Measurements from ENCODE around the gene PEAR1.

Gene PEAR1

DNA sequence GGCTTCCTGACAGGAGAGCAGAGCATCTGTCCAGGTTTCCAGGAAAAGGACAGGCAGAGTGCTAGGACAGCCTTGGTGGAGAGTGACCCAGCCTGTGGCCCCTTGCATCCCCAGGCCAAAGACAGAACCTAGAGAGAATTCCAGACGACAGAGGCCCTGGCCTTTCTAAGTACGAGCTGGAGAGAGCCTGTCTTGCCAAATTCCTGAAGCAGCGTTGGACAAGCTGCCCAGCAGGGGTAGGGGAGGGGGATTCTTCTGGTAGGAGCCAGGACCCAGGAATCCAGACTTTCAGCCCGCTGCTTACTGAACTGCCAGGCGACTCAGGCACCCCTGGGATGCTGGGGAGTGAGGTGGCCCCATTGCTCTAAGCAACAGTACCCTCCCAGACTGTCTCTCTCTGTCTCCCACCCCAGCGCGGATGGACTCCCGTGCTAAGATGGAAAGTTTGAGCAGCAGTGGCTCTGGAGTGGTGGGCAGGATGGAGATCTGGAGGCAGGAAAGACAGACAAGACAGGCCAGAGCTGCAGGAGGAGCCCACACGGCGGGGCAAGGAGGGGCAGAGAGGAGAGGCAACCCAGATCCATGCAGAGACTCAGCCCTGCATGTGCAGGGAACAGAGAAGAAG, 8.8 kb upstream of the PEAR1 start:
- DNase-seq (ENCODE audit: low read depth): no peak

DNA sequence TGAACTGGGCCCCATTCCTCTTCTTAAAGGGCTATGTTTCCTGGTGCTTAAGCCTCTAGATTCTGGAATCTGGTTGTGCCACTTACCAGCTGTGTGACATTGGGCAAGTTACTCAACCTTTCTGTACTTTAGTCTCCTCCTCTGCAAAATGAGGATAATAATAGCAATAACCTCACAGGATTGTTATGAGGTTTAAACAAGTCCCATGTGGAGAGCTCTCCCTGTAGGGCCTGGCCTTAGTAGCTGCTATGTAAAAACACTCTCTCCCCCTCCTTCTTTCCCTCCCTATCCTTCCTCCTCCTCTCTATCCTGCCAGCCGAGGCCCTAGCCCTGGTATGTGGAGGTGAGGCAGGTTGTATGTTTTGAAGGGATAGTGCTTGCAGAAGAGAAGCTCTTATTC, 8.2 kb upstream of the PEAR1 start:
- no peak for DNase-seq (ENCODE audit: low read depth)

DNA sequence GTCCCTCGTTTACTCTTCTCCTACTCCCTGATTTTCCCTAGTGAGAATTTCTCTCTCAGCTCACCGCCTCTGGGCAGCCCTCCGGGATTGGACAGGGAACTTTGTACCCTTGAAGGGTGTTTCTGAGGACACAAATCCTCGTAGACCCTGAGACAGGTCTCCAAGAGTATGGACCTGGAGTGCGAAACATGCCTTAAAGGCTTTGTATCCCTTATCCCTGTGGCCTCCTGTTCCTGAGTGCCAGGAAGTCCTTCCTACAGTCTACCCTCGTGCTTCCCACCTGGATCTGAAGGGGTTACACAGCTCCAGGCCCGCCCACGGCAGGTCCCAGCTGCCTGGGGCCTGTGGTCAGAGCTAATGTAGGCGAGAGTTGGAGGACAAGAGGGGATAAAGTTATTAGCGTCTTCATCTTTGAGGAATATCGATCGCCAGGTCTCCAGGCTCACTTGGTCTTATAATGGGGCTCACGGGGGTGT, 7.6 kb upstream of the PEAR1 start:
- no peak for DNase-seq (ENCODE audit: low read depth)

DNA sequence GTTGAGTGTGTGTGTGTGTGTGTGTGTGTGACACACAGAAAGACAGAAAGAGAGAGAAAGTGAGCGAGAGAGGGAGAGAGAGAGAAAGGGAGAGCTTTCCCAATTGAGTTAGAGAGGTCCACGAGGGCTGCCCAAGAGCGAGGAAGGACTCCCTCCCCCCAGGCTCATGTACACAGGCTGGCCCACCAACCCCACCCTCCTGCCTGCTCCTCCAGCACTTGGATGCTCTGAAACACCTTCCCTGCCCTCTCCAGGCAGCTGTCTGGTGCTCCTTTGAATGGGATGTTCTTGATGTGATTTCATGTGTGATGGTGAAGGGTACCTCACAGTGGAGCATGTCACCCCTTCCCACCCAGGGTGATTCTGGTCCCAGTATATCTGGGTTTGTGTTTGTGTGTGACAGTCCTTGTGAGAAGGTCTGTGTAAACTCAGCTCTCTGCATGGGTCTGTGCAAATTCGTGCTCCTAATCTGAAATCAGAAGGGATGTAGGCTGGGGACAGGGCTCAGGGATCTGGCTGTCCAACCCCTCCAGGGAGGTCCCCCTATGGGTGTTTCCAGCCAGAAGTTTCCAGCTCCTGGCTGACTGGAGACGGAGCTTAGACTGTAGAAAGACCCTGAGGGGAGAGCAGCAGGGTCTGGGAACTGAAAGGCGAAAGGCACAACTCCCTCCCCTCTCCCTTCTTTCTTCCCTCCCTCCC, 6.8 kb upstream of the PEAR1 start:
- no peak for DNase-seq (ENCODE audit: low read depth)

DNA sequence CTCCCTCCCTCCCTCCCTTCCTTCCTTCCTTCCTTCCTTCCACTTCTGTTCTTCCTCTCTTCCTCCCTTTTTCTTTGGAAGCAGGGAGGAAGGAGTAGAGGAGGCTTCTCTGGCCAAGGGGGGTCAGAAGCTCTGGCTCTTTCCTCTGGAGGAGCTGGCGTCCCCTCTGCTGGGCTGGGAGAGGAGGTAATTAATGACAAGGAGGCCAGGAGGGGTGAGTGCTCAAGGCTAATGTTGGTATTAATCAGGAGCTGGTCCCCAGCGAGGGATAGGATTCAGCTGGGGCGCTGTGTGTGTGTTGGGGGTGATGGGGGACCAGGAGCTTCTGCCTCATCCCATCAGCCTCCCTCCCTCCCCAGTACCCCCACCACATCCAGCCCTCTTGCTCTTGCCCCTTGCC, 6.2 kb upstream of the PEAR1 start:
- DNase-seq (ENCODE audit: low read depth): no peak

DNA sequence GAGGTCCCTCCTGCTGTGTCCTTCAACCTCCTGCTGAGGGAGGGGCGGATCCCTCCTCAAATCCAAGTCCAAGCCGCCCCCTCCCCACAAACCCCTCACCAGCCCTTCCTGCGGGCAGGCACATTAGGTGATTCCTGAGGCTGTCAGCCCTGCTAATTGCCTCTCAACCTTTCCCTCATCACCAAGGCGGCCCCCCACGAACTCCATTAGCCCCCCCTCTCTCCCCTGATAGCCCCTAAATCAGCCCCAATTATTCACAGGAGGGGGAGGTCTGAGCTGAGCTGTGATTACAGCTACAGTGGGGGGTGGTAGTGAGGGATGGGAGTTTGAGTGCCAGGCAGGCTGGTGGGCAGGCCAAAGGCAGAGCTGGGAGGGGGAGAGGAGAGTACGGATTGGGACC, 5.8 kb upstream of the PEAR1 start:
- DNase-seq (ENCODE audit: low read depth): no peak

DNA sequence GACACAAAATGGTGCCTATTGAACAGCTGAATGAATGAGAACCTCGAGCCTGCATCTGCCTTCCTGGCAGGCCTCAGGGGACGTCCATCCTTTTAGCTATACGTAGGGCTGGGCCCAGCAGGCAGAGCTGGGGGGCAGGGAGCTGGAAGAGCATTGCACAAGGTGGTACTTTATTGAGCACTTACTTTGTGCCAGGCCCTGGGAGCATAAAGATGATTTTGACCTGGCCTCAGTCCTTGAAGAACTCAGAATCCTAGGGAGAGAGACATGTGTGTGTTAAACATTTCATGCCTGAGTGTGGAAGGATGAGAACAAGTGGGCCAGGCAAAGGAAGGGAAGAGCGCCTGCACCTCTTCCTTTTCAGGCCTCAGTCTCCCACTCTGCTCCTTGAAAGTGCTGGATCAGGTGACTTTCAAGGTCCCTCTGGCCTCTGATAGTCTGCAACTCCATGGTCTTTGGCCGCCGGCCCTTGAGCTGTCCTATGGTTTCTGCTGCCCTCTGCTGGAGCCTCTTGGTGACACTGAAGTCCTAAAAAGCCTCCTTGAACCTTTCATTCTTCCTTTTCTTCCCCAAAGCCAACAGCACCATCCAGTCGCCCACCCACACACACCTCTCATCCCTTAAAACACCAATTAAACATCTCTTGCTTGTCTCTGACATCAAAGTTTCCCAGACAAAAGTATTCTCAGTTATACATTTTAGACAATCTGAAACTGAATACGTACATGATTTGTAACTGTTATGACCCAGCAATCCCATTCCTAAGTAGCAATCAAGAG, 3.5 kb upstream of the PEAR1 start:
- peak; percentile 46 for DNase-seq (ENCODE audit: low read depth)

DNA sequence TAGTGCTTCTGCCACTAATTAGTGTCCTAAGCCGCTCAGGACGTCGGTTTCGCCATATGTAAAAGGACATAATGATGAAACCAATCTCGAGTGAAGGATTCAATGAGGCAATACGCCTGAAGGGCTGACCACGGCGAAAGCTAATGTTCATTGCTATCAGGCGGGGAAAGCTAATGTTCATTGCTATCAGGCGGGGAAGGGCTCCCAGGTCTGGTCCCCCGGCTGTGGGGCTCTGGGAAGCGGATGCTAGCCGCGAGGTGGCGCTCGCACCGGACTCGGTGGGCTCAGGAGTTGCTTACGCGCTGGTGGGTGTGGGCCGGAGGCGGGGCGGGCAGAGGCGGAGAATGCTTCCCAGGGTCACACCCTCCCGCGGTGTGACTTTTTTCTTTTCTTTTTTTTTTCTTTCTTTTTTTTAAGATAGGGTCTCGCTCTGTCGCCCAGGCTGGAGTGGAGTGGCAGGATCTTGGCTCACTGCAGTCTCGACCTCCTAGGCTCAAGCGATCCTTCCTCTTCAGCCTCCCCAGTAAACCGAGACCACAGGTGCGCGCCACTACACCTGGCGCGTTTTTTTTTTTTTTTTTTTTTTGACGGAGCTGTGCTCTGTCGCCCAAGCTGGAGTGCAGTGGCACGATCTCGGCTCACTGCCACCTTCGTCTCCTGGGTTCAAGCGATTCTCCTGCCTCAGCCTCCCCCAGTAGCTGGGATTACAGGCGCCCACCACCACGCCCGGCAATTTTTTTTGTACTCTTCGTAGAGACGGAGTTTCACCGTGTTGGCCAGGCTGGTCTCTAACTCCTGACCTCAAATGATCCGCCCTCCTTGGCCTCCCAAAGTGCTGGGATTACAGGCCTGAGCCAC, 1.1 kb upstream of the PEAR1 start:
- peak; percentile 88 for DNase-seq (ENCODE audit: low read depth)

DNA sequence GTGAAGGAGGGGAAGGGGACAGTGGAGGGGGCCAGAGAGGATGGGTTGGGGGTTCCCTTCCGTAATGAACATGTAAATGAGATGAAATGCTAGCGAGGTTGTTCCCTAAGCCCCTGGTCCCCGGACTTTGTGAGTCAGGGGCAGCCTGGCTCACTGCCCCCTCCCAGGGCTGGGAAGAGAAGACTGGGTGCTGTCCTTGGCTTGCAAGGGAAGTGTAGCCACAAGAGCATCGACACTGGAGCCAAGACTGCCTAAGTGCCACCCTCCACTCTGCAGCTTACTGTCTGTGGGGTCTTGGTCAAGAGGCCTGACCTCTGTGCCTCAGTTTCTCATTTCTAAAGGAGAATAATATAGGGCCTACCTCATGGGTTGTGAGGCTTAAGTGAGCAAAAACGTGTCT, 483 bp downstream of the PEAR1 start:
- DNase-seq (ENCODE audit: low read depth): no peak

DNA sequence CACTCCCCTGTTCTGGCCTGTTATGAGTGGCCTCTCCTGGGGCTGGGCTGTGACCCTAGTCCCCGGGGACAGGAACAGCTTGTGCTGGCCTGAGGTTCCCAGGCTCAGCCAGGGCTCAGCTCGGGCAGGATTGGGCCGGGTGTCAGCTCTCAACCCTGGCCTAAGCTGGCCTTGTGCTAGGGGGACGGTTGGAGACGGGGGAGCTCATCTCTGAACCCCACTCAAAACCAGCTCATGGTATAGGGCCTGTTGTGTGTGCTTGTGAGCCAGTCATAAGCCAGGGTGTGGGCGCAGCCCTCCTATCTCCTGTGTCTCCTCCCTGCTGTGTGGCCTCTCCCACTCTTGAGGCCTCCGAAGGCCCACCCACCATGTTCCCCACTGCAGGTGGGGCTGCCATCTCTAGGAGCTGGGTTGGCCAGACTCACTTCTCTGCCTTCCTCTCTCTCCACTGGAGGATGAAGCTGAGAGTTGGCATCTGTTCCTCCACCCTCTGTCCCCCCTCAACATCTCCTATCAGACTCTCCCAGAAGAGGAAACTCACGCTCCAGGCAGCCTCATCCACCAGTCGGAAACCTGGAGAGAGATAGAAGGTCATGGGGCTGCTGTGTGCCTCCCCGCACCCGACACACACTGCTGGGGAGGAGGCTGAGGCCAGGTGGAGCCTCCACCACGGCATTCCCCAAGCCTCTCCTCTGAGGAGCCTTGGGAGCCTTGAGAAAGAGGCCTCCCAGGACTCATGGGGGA, 1.4 kb downstream of the PEAR1 start:
- DNase-seq (ENCODE audit: low read depth): no peak

DNA sequence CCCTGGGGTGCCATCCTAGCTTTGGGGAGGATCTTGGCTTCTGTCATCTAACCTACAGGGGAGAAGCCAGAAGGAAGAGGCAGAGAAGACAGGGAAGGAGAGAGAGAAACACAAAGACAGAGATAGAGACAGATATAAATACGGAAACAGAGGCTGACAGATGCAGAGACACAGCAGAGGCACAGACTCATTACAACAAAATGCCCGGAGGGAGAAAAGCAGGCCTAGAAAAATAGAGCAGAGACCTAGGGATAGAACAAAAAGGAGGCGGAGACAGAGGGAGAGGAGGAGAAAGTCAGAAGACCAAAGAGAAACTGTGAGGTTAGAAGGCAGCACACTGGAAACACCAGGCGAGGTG, 1.9 kb downstream of the PEAR1 start:
- no peak for DNase-seq (ENCODE audit: low read depth)

DNA sequence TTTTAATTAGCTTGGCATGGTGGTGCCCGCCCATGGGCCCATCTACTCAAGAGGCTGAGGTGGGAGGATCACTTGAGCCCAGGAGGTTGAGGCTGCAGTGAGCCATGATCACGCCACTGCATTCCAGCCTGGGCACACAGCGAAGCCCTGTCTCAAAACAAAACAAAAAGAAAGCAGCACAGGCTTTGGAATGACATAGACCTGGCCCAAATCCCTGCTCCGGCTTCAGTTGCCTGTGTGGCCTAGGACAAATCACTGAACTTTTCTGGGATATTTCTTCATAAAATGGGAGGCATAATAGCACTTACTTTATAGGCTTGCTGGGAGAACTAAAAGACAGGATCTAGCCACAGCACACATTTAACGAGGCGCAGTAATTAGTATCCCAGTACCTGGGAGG, 2.4 kb downstream of the PEAR1 start:
- no peak for DNase-seq (ENCODE audit: low read depth)

DNA sequence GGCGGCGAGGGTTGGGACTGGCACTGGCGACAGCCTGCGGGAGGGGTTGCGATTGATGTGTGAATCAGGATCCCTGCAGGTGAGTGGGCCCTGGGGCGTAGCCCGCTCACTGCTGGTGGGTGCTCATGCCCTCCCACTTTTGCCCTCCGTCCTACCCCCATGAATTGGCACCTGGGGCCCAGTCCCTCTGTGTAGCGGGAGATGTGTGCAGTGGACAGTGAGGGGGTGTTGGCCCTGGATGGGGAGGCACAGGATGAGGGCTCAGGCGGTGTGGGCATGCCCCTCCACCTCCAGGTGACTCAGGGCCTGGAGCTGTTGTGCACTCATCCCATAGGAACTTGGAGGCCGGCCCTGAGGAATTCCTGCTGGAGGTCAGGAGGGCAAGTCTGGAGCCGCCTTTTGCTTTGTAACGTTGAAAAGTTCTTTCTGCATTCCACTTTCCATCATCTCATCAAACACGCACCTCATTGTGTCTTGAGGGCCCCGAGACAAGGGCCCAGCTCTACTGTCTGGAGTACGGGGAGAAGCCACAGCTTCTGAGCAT, 3.0 kb downstream of the PEAR1 start:
- no peak for DNase-seq (ENCODE audit: low read depth)

DNA sequence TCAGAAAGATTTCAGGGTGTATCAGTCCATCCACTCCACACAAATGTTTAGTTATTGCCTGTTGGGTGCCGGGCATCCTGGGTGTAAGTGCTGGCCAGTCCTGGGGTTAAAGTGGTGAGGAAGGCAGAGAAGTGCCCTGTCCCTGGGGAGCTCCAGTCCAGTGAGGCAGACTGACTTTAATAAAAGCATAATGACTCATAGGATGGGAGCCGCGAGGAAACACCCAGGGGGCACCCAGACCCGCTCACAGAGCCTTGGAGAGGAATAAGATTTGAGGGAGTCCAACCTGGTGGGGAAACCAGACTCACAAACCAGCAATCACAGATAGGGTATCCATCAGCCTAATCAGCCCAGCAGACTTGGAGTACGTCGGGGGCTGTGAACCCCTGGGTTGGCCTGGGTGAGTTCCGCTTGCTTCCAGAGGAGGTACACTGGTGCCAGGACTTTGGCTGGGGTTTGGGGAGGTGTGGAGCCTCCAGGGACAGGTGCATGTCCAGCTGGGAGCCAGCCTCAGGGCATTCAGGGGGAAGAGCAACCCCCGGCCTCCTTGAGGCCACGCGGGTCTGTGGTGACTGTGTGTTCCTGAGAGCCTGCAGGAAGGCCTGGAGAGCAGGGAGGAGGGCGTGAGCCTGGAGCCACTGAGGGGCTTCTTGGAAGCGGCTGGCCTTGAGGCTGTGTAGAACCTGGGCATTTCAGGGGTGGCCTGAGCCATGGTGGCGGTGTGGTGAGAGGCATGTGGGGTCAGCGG, 3.7 kb downstream of the PEAR1 start:
- no peak for DNase-seq (ENCODE audit: low read depth)

DNA sequence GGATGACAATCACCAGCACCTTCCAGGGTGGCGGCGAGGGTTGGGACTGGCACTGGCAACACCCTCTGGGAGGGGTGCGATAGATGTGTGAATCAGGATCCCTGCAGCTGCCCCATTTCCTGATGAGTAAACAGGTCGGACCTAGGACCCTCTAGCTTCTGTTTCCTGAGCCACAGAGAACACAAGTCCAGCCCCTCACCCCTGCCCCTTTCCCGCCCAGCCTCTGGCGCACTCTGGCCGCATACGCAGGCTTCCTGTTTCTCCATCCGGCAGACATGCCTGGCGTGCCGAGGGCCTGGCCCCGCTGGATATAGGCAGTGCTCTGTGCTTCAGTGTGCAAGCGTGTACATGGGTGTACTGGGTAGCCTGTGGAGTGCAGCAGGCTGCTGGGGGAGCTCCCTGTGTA, 4.6 kb downstream of the PEAR1 start:
- DNase-seq (ENCODE audit: low read depth): no peak

DNA sequence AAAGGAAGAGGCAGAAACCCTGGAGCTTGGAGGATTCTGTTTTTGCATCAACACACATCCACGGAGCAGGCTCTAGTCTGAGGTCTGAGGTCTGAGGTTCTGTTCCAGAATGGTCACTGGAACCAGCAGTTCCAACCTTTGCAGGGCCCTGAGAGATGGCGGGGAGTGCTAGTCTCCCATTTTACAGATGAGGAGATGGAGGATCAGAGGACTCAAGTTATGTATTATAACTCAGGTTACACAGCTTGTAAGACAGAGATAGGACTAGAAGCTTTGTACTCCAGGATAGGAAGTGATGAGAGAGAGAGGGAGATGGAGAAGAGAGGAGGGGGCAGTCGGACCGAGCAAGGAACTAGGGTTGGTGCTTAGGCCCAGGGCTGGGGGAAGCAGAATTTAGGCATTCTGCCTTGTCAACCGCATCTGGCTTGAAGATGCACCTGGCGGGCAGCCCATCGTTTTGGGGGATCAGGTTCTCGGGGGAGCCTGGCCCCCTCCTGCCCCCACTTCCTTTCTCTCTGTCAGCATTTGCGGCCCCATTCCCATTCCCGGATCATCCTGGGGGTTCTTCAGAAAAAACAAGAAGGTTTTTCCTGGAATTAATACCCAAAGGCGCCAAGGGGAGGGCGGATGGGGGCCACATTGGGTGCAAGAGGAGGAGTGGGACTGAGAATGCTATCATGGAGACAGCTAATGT, 5.6 kb downstream of the PEAR1 start:
- DNase-seq (ENCODE audit: low read depth): no peak

DNA sequence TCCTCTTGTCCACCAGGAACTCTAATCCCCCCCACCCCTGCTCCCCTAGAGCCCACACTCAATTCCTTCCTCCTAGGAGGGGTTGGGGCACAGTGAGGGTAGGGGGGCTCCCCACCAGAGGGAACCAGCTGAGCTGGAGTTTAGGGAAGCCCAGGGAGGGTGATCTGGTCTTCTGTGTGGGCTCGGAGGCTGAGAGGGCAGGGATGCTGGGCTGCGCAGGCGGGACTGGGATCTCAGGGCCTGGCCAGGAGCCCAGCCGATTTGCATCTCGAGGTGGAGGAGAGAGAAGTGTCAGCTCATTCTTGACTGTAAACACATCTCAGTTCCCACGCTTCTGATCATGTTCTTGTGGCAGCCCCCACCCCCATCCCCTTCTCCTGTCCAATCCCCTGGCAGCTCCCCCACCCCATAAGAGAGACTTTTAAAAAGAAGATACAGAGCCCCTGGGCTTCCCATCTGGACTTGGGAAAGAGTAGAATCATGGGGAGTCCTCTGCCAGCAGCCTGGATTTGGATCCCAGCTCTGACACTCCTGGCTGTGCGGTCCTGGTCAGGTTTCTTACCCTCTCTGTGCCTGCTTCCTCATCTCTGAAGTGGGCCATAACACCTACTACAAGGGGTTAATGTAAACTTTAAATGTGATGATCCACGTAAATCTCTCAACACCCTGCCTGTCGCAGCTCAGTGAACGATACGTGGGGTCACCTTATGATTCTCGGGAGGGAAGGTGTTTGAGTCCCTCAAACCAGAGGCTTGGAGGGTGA, 6.6 kb downstream of the PEAR1 start:
- DNase-seq (ENCODE audit: low read depth): no peak

DNA sequence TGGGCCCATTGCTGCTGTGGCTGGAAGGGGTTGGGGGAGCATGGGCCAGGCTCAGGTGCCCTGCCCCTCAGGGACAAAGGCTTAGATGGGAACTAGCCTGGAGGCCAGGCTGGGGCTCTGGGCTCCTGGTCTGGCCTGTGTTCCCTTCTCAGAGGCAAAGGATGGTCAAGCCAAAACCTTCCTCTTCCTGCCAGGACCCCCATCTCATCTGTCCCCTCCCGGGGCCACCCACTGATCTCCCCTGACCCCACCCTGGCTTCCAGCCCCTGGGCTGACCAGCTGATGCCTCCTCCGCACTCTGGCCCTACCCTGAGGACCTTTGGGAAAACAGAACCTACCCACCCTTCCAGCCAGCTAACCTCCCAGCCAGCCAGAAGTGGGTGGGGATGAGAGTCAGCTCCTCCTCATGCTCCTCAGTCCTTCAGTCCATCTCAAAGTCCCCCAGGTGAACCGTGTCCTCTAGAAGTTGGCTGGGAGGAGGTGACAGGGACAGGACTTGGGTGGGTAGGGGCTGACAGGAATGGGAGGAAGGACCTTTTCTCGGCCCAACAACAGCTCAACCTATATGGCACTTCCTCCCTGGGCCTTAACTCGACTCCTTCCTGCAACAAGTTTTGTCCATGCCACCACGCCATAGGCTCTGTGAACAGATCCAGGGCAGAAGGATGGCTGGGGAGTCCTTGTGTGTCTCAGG, 7.5 kb downstream of the PEAR1 start:
- DNase-seq (ENCODE audit: low read depth): no peak

DNA sequence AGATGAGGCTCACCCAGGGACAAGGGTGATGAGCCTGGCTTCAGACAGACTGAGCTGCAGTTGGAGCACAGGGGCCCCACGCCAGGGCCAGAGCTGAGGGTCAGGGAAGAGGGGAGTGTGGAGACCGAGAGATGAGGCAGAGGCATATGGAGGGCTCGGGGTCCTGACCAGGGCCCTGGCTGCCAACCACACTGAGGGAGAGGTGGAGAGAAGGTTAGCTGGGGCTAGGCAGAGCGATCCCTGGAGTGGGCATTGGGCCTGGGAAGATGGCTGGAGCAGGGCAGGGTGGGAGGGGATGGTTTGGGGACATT, 8.0 kb downstream of the PEAR1 start:
- DNase-seq (ENCODE audit: low read depth): no peak

Data from activated T-cell treated with anti-CD3 and anti-CD28 coated beads for 48 hours (primary cell).